Midbrain (tissue), 1 donor: ENCODE results near the gene TBC1D21.

Source experiments
- DNase-seq: peaks from one replicate; lab custom pipeline; 2025; lab: John Stamatoyannopoulos, UW

Gene TBC1D21

DNA sequence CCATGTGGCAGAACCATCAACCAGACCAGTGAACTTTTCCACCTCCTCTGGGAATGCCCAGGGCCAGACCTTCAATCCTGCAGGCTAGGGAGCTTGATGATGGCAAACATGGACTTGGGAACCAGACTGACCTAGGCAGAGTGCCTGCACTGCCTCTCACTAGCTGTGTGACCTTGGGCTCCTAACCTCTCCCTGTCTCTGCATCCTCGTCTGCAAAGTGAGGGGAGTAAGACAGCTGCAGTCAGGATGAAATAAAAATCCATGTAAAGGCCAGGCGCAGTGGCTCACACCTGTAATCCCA lies 35.4 kb downstream of the TBC1D21 start:
- DNase-seq: no peak

DNA sequence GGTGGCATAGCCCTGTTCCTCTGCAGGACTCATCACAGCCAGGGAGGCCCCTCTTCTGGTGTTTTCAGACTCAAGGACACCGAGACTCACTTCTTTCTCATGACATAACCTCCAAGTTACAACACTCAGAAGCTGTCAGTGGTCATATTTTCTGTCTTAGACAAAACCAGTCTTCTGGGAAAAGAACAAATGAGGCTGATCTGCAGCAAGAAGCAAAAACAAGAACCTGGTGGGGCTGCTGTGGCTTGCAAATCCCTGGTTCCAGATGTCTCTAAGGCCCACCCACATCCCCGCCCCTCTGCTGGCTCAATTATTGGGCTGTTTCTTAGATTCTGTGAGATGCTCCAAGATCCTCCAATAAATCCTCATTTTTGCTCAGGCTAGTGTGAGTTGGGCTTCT lies 36.3 kb downstream of the TBC1D21 start:
- no peak for DNase-seq

- DNase-seq: no peak
Measured at GRCh38 chr15:73910522-73911303, 37.3 kb downstream of the TBC1D21 start.

DNA sequence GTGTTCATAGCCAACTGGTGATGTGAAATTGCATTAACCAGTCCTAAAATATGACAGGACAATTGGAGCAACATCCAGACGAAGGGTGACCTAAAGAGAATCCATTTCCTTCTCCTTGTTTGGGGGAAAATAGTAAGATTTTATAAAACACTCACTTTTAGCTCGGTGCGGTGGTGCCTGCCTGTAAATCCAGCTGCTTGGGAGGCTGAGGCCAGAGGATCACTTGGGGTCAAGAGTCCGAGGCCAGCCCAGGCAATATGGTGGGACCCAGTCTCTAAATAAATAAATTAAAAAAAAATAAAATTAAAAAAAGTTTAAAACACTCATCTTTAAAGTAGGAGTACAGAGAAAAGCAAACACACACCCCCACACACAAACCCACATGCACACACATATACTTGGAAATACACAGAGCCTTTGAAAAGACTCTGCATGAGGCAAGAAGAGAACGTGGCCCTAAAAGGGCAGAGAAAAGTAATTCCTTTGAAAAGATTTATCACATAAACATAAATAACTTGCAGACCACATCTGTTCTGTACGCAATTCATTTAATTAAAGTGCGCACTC lies 38.7 kb downstream of the TBC1D21 start:
- DNase-seq: no peak

DNA sequence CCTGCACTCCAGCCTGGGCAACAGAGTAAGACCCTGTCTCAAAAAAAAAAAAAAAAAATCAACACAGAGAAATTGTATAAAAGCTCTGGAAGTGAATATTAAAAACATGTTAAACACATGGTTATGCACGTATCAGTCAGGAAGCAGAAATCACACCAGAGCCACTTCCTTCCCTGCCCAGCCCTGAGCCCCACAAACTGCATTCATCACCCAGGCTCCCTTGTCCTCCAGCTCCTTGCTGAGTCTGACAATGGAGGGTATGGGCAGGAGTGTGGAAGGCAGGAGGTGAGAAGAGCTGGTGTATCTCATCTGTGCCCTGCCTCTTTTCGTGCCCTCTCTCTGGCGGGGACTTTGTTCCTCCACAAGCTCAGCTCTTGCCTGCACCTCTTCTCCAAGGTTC lies 40.8 kb downstream of the TBC1D21 start:
- no peak for DNase-seq

GRCh38 chr15:73915082-73915481 lies 41.7 kb downstream of the TBC1D21 start:
- no peak for DNase-seq

DNA sequence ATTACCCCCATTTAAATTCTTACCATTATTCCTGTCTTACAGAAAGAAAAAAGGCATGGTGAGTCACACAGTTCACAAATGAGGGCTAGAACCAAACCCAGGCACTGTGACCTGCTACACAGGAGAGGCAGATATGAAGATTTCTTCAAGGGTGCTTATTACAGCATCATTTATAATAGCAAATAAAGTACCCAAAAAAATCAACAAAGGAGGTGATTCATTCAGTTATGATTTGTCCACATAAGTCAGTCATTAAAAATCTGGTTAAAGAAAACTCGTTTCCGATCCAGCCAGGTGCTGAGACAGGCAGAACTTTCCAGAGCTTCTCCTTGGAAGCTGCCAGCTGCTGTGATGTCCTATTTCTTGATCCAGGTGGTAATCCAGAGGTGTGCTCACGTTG lies 45.4 kb downstream of the TBC1D21 start:
- DNase-seq: no peak

- no peak for DNase-seq
Measured at GRCh38 chr15:73919706-73920105, 46.3 kb downstream of the TBC1D21 start.

GRCh38 chr15:73921254-73921925 lies 48.0 kb downstream of the TBC1D21 start:
- DNase-seq: no peak

DNA sequence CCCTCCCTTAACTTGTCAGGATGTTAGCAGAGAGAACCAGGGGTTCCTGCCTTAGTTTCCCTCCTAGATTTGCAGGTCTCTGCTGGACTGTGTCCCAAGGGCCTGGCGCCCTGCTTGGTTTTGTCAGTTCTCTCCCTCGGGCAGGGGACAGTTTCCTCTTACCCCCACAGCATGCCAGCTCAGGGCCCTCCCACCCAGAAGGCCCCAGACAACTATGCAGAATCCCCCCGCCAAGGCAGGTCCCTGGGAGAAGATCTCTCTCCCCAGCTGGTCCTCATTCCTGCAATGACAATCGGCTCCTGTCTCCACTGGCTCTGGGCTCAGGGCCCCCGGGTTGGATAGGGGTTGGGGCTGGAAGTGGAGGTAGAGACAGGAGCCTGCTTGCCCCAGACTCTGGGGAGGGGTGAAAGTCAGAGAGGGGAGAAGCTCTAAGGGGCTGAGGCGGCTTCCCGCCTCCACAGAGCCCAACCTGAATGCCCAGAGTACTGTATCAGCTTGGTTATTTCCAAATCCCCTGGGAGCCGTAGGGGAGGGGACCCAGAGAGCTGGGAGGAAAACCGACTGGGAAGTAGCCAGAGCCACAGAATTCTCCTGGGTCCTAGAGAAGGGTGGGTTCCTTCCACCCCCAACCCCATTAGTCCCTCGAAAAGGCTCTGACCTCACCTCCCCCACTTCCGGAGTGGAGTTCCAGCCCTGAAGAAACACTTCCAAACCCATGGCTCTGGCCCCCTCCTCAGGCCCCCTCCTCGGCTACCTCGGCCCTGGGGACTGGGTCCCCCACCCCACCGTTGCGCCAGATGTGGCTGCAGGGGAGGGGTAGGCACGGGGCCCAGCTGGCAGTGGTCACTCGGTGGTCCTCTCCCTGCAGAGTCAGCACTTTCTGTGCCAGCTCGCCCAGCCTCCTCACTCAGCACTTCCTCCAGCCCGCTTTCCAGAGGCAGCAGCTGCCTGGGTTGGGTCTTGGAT lies 49.1 kb downstream of the TBC1D21 start:
- DNase-seq: no peak

- DNase-seq: no peak
Measured at GRCh38 chr15:73923156-73923487, 49.8 kb downstream of the TBC1D21 start.

DNA sequence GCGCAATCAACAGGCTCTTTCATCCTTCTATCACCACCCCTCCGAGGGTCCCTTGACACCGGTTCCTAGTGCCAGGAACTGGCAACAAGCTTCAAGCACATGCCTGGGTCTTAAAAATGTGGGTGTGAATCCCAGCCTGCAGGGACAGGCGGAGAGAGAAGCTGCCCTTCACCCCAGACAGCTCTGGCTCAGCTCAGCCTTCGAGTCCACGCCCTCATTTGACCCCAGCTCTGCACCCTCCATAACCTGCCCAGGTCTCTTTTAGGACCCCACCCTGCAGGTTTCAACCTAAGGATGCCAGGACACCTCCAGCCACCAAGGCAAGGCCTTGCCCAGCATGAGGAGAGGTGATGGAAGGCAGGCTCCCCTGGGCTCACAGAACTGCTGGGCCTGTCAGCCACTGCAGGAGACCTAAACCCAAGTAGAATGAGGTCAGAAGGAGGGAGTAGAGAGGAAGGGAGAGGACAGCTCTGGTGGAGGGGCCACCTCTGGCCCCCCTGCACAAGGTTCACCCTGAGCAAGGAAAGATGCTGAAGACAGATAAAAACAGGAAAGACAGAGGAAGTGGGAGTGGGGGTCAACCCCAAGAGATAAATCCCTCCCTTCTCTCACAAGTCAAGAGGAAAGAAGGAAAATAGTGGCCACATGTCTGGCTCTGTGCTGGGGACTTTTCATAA lies 50.3 kb downstream of the TBC1D21 start:
- DNase-seq: no peak

DNA sequence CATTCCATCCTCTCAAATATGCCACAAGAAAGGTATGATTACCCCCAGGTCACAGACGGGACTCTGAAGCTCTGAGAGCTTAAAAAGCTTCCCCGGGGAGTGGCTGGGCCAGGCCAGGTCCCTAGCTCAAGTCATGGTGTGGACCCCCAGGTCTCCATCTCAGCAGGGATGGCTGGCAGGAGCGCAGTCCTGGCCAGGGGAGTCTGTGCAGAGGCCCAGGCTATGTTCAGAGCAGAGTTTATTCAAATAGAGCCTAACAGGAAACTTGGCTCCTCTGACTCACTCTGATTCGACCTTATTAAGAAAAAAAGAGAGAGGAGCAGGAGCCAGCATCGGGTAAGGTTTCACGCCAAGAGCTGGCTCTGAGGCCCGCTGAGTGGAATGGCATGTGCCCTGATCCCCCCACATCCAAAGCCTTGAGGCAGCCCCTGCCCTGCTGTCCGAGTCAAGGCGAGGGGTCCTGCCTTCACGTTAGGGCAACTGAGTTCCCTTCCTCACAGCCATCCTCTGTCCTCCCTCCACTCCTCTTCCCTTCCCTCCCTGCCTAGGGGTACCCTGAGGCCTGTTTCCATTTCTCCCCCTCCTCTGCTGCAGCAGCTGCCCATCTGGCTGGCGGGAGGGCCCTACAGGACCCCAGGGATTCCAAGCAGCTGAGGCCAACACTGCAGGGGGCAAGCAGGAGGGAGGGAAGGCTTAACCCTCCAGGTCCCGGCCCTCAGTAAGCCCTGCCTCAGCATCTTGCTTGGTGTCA lies 51.0 kb downstream of the TBC1D21 start:
- DNase-seq: peak; percentile 30

DNA sequence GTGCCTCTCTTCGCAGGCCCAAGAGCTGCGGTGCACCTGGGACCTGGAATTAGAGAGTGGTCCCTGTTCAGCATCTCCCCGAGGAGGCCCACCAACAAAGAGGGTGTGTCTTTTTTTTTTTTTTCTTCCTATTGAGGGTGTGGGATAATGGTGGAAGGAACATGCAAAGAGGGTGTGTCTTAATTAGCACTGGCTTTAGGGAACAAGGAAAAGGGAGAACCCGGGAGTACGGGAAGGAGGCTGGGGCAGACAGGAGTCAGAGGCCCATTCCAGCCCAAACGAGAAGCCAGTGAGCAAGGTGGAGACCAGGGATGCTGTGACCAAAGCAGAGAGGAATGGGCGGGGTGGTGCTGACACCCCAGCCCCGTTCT lies 52.5 kb downstream of the TBC1D21 start:
- no peak for DNase-seq

GRCh38 chr15:73926219-73927002 lies 53.0 kb downstream of the TBC1D21 start, which contains the start of gene LOXL1:
Gene LOXL1 (plus strand): TSS chr15:73926462. CDS start chr15:73926784, 322 bp downstream.
- peak; percentile 46 for DNase-seq

- no peak for DNase-seq
Measured at GRCh38 chr15:73927003-73927475, 53.7 kb downstream of the TBC1D21 start.

GRCh38 chr15:73927476-73928240 lies 54.3 kb downstream of the TBC1D21 start:
- no peak for DNase-seq

DNA sequence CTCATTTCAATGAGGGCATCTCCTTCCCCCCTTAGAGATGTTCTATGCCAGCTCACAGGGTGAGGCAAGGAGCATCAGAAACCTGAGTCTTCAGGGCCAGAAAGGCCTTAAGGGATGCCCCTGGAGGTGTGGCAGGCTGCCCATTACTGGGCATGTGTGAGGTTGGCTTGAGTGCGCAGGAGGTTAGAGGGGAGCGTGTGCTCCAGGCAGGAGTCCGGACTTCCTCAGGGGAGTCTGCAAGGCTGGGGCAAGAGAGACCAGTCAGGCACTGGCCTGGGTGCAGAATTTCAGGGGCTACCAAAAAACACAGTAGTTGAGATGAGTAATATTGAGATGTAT lies 54.8 kb downstream of the TBC1D21 start:
- no peak for DNase-seq

DNA sequence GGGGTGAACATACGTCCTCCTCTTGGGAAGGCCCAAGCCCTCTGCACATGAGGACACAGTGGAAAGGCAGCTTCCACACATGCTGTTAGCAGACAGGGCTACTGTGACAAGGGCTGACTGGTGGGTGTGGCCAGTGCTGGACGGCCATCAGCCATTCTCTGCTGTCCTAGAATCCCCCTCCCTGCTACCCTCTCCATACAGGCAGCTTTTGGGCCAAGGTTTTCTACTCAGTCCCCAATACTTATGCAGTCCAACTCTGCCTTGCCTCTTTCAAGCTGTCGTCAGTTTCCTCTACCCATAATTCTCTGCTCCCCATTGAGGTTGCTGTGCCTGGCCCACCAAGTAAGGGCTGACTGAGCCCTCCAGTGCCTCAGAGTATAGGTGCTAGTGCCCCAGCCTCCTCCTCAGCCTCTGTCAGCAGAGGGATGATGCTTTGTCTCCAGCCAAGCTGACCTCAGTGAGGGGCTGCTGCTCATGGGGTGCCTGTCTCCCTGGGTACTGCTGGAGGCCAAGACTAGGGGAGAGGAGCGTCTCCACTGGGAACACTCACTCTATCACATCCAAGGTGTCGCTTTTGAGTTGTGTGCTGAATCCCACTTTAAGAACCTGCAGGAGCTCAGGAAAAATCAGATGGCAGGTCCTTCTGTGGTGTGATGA lies 55.7 kb downstream of the TBC1D21 start:
- DNase-seq: no peak
